GM19025 (cell line): ENCODE measurements around the gene RYR1.

ENCODE experiments used
- ATAC-seq: cut with Tn5 transposase; IDR thresholded peaks from one replicate; pipeline ENCODE4 v1.9.1; 2021; ENCODE audit warnings: mild to moderate bottlenecking, low read depth, moderate library complexity; ENCODE audit not compliant: unreplicated experiment

Gene RYR1

GRCh38 chr19:38433268-38433733 is at the start of gene RYR1:
RYR1 (plus strand) TSS chr19:38433691; CDS start chr19:38433830, 139 bp downstream.
- ATAC-seq, result no peak

GRCh38 chr19:38383743-38384142 is 49.7 kb upstream of the RYR1 start:
- ATAC-seq, result no peak

GRCh38 chr19:38384209-38385027 is 49.1 kb upstream of the RYR1 start:
- ATAC-seq, result no peak

GRCh38 chr19:38385057-38385803 is 48.3 kb upstream of the RYR1 start:
- no peak for ATAC-seq

- ATAC-seq, result no peak
Observed at GRCh38 chr19:38385804-38386257, 47.7 kb upstream of the RYR1 start.

GRCh38 chr19:38386300-38386970 is 47.1 kb upstream of the RYR1 start:
- ATAC-seq, result no peak

GRCh38 chr19:38386971-38387549 is 46.4 kb upstream of the RYR1 start:
- no peak for ATAC-seq

GRCh38 chr19:38387550-38388348 is 45.7 kb upstream of the RYR1 start, which contains the start of gene GGN:
GGN (minus strand) TSS chr19:38388034; CDS start chr19:38387261, 773 bp downstream.
- ATAC-seq, result no peak

GRCh38 chr19:38388349-38389100 is 45.0 kb upstream of the RYR1 start, which contains the start of gene SPRED3:
SPRED3 (plus strand) TSS chr19:38388697; CDS start chr19:38390303, 1,606 bp downstream.
- no peak for ATAC-seq

GRCh38 chr19:38389101-38389925 is 44.2 kb upstream of the RYR1 start:
- no peak for ATAC-seq

- no peak for ATAC-seq
Observed at GRCh38 chr19:38389957-38390924, 43.2 kb upstream of the RYR1 start.

- ATAC-seq, result no peak
Observed at GRCh38 chr19:38391911-38392464, 41.5 kb upstream of the RYR1 start.

- ATAC-seq, result no peak
Observed at GRCh38 chr19:38392707-38393308, 40.7 kb upstream of the RYR1 start.

GRCh38 chr19:38394488-38394887 is 39.0 kb upstream of the RYR1 start:
- ATAC-seq, result no peak

- no peak for ATAC-seq
Observed at GRCh38 chr19:38395381-38396114, 37.9 kb upstream of the RYR1 start.
